AG09309 (cell line): ENCODE data around the gene ZC3H14.

Source experiments
- DNase-seq: peaks from one replicate; pipeline ENCODE4 v3.0.0-alpha.2; 2010; ENCODE audit warnings: low read depth
- H3K4me3 ChIP-seq: 2 replicates; pipeline ENCODE4 v1.5.1; 2011; ENCODE audit warnings: mild to moderate bottlenecking, low read depth, low read length, moderate library complexity; ENCODE audit not compliant: control insufficient read depth
- TF ChIP-seq, protein P1 (sequence below): IDR thresholded peaks from 2 replicates; pipeline ENCODE4 v1.5.1; 2011; ENCODE audit warnings: mild to moderate bottlenecking, low read depth, low read length, inconsistent platforms; ENCODE audit not compliant: insufficient read depth, control insufficient read depth; ENCODE audit errors: missing control alignments

The ZC3H14 gene

GRCh38 chr14:88565427-88565826 is 2.6 kb downstream of the ZC3H14 start:
- TF ChIP-seq, protein P1, sequence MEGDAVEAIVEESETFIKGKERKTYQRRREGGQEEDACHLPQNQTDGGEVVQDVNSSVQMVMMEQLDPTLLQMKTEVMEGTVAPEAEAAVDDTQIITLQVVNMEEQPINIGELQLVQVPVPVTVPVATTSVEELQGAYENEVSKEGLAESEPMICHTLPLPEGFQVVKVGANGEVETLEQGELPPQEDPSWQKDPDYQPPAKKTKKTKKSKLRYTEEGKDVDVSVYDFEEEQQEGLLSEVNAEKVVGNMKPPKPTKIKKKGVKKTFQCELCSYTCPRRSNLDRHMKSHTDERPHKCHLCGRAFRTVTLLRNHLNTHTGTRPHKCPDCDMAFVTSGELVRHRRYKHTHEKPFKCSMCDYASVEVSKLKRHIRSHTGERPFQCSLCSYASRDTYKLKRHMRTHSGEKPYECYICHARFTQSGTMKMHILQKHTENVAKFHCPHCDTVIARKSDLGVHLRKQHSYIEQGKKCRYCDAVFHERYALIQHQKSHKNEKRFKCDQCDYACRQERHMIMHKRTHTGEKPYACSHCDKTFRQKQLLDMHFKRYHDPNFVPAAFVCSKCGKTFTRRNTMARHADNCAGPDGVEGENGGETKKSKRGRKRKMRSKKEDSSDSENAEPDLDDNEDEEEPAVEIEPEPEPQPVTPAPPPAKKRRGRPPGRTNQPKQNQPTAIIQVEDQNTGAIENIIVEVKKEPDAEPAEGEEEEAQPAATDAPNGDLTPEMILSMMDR = no peak
- DNase-seq = no peak
- H3K4me3 ChIP-seq = no peak overlapping the region

GRCh38 chr14:88568196-88568595 is 5.4 kb downstream of the ZC3H14 start:
- H3K4me3 ChIP-seq = no peak overlapping the region
- TF ChIP-seq, protein P1 = no peak
- no peak for DNase-seq

DNA sequence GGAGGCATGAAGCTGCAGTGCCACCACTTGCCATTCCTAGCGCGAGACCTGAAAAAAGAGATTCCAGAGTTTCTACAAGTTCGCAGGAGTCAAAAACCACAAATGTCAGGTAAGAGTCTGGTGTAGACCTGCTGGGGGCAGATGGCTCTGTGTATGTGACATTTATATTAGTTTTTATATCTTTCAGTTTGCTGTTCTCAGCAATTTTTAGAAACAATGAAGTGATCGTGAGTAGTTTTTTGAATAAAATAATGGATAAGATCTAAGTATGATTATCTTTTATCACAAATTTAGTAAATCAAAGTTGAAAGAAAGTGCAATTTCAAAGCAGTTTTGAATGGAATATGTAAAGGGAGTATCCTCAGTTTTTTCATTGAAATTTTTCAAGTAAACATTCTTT is 9.3 kb downstream of the ZC3H14 start:
- DNase-seq = no peak
- TF ChIP-seq, protein P1 = no peak
- H3K4me3 ChIP-seq = no peak overlapping the region

GRCh38 chr14:88576222-88576621 is 13.4 kb downstream of the ZC3H14 start:
- DNase-seq = no peak
- no peak overlapping the region for H3K4me3 ChIP-seq
- TF ChIP-seq, protein P1 = no peak

DNA sequence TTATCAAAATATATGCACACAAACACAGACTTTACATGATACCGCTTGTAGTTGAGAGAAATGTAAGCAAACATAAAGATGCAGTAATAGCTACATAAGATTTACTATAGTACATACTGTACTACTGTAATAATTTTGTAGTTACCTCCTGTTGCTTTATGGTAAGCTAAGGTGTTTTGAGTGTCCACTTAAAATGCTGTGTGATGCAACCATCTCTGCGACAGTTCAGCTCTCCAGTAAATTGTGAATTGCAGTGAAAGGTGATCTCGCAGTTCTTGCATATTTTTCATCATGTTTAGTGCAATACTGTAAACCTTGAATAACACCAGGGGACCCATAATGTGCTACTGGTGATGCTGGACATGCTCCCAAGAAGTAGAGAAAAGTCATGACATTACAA is 21.6 kb downstream of the ZC3H14 start:
- H3K4me3 ChIP-seq = no peak overlapping the region
- no peak for DNase-seq
- TF ChIP-seq, protein P1 = no peak

- TF ChIP-seq, protein P1 = no peak
- DNase-seq = no peak
- no peak overlapping the region for H3K4me3 ChIP-seq
Measured at GRCh38 chr14:88588081-88588480, 25.2 kb downstream of the ZC3H14 start.

DNA sequence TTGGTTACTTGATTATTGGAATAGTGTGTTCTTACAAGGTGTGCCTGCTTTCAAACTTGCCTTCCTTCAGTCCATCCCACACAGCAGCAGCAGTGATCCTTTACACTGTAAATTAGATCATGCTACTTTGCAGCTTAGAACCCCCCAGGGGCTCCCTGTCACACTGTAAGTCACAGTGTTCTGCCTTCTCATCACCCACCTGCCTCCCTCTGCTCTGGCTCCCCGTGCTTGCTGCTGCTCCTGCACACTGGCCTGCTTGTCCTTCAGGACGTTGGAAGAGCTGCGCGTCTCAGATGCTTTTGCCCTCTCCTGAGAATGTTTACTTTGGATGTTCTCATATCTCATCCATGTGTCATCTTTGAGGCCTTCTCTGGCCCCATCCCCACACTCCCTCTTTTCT is 27.3 kb downstream of the ZC3H14 start:
- TF ChIP-seq, protein P1 = no peak

More for the DNA sequence above, 27.3 kb downstream of the ZC3H14 start:
- H3K4me3 ChIP-seq = no peak overlapping the region
- DNase-seq = no peak
